ENCODE data around the gene ACOT11. TPM values are rescaled to one million over a fixed set of nuclear protein-coding genes. Genes with fewer than 3 reads are reported as not detected.

Gene ACOT11
- total RNA-seq, 1 experiment from 2014 or later: 5.0 TPM

DNA sequence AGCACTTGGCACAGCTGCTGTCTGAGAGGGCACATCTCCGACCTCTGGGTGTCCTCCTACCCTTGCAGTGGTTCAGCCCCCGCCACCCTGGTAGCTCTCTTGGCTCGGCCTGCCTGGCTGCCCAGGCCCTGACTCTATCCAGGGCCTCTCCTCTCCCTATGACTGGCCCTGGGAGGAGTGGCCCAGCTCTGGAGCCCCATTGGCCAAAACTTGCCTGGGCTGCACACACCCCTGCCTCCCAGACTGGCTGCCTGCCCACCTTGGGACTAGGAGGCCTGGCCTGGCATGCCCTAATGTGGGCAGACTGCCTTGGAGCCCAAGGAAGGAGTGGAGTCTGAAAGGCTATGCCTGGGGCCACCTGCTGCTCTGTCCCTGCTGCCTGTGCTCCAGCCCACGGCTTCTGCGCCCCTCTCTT, 33.6 kb downstream of the ACOT11 start:
- H3K4me3 ChIP-seq (ENCODE audit: insufficient read depth, low read depth, low read length): no peak overlapping the region
- no peaks in the 10 kb centered on the region for H3K27me3 ChIP-seq (ENCODE audit: control insufficient read depth, insufficient read depth, low read length)
- H3K36me3 ChIP-seq (replicated peaks; ENCODE audit: control insufficient read depth, insufficient read depth, low read length): no peaks in the 10 kb centered on the region
- peak; percentile 75 for DNase-seq

GRCh38 chr1:54582566-54583306, 34.7 kb downstream of the ACOT11 start:
- H3K4me3 ChIP-seq (ENCODE audit: insufficient read depth, low read depth, low read length): no peak overlapping the region
- H3K27me3 ChIP-seq (ENCODE audit: control insufficient read depth, insufficient read depth, low read length): no peaks in the 10 kb centered on the region
- DNase-seq: peak; percentile 85
- H3K36me3 ChIP-seq (replicated peaks; ENCODE audit: control insufficient read depth, insufficient read depth, low read length): no peaks in the 10 kb centered on the region

- DNase-seq: no peak
- no peaks in the 10 kb centered on the region for H3K27me3 ChIP-seq (ENCODE audit: control insufficient read depth, insufficient read depth, low read length)
- no peak overlapping the region for H3K4me3 ChIP-seq (ENCODE audit: insufficient read depth, low read depth, low read length)
- no peaks in the 10 kb centered on the region for H3K36me3 ChIP-seq (replicated peaks; ENCODE audit: control insufficient read depth, insufficient read depth, low read length)
Observed at GRCh38 chr1:54583307-54583686, 35.3 kb downstream of the ACOT11 start.

DNA sequence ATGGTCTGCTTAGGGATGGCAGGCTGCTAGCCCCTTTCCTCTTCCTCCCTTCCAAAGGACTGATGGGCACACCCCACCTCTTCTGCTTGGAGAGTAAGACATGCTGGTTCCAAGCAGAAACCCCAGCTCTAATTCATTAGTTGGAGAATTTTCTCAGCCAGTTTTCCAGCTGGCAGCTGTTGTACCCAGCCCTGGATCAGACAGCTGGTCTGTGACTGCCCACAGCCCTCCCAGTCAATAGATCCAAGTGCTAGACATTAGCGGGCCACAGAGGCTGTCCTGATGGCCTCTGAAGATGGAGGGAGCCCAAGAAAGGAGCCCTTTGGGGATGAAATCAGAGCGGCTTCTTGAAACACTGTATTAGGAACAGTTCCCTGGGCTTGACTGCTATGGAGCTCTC, 35.8 kb downstream of the ACOT11 start:
- no peak for DNase-seq
- no peaks in the 10 kb centered on the region for H3K36me3 ChIP-seq (replicated peaks; ENCODE audit: control insufficient read depth, insufficient read depth, low read length)

DNA sequence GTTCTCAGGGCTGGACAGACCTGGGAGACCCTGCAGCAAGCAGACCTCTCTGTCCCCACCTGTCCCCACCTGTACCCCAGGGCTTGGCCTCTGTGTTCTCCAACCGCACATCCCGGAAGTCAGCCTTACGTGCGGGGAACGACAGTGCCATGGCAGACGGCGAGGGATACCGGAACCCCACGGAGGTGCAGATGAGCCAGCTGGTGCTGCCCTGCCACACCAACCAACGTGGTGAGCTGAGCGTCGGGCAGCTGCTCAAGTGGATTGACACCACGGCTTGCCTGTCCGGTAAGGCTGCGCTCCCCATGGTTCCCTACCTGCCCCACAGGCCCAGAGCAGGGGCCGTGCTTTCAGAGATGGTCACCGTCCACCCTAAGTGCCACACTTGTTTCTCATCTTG, 36.5 kb downstream of the ACOT11 start:
- Histone ChIP-seq H3K4me3 (ENCODE audit: insufficient read depth, low read depth, low read length) (no peak overlapping the region), H3K27me3 (ENCODE audit: control insufficient read depth, insufficient read depth, low read length) (no peaks in the 10 kb centered on the region), H3K36me3 (replicated peaks; ENCODE audit: control insufficient read depth, insufficient read depth, low read length) (no peaks in the 10 kb centered on the region)
- DNase-seq: no peak

More for the DNA sequence above, 35.8 kb downstream of the ACOT11 start:
- no peaks in the 10 kb centered on the region for H3K27me3 ChIP-seq (ENCODE audit: control insufficient read depth, insufficient read depth, low read length)
- H3K4me3 ChIP-seq (ENCODE audit: insufficient read depth, low read depth, low read length): no peak overlapping the region

GRCh38 chr1:54585181-54586066, 37.4 kb downstream of the ACOT11 start:
- no peak for DNase-seq
- no peaks in the 10 kb centered on the region for H3K36me3 ChIP-seq (replicated peaks; ENCODE audit: control insufficient read depth, insufficient read depth, low read length)
- no peak overlapping the region for H3K4me3 ChIP-seq (ENCODE audit: insufficient read depth, low read depth, low read length)
- no peaks in the 10 kb centered on the region for H3K27me3 ChIP-seq (ENCODE audit: control insufficient read depth, insufficient read depth, low read length)

DNA sequence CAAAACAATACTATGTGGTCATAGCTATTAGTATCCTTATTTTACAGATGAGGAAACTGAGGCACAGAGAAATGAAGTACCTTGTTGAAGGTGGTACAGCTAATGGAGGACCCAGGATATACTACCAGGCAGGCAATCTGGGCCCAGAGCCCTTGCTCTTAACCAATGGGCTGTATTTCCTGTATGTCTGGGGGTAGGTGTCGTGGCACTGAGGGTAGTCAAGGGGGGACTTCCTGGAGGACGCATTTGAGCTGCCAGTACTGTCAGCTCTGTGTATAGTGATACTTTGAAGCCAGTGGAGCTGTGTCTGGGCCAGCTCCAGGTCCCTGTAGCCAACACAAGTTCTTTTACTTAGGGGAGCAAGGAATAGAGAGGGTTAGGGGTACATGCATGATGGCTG, 40.3 kb downstream of the ACOT11 start:
- DNase-seq: no peak
- Histone ChIP-seq H3K4me3 (ENCODE audit: insufficient read depth, low read depth, low read length) (no peak overlapping the region), H3K27me3 (ENCODE audit: control insufficient read depth, insufficient read depth, low read length) (no peaks in the 10 kb centered on the region), H3K36me3 (replicated peaks; ENCODE audit: control insufficient read depth, insufficient read depth, low read length) (no peaks in the 10 kb centered on the region)

DNA sequence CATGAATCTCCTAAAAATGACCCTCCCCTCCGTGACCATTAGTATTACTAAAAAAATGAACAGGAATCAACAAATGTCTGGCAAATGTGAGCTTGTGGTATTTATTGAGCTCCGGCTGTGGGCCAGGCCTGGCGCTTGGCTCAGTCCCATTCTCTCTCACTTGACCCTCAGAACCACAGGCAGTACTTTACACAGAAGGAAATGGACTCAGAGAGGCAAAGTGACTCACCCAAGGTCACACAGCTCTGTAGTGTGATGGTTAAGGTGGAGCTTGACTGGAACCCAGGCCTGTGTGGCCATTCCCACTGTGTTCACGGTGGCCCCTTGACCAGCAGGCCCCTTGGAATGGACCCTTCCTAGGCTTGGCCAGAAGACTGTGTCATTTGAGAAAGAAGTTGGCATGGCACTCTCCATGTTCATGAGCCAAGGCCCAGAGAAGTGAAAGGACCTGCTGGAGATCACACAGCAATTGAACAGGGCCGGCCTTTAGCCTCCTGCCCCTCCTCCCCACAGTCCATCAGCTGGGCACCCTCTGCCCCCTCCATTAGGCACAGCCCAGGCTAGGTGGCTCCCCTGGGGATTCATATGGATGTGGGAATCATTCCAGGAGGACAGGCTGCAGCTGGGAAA, 43.2 kb downstream of the ACOT11 start:
- no peaks in the 10 kb centered on the region for H3K27me3 ChIP-seq (ENCODE audit: control insufficient read depth, insufficient read depth, low read length)
- no peaks in the 10 kb centered on the region for H3K36me3 ChIP-seq (replicated peaks; ENCODE audit: control insufficient read depth, insufficient read depth, low read length)
- H3K4me3 ChIP-seq (ENCODE audit: insufficient read depth, low read depth, low read length): no peak overlapping the region
- no peak for DNase-seq

GRCh38 chr1:54593571-54594160, 45.6 kb downstream of the ACOT11 start:
- DNase-seq: no peak
- Histone ChIP-seq H3K4me3 (ENCODE audit: insufficient read depth, low read depth, low read length) (no peak overlapping the region), H3K36me3 (replicated peaks; ENCODE audit: control insufficient read depth, insufficient read depth, low read length) (no peaks in the 10 kb centered on the region)

DNA sequence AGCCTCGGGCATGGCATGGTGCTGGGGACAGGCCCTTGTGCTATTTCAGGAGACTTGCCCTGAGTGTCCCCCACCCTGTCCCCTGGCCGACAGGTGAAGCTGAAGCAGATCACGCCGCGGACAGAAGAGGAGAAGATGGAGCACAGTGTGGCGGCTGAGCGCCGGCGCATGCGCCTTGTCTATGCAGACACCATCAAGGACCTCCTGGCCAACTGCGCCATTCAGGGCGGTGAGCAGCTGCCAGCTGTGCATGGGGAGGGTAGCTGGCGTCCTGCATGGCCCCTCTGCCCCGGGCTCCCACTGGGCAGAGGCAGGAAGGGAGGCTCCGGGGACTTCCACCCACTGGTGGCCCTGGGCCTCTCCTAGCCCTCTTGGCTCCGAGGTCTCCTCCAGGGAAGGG, 46.4 kb downstream of the ACOT11 start:
- Histone ChIP-seq H3K27me3 (ENCODE audit: control insufficient read depth, insufficient read depth, low read length) (no peaks in the 10 kb centered on the region), H3K36me3 (replicated peaks; ENCODE audit: control insufficient read depth, insufficient read depth, low read length) (no peaks in the 10 kb centered on the region), H3K4me3 (ENCODE audit: insufficient read depth, low read depth, low read length) (no peak overlapping the region)
- DNase-seq: no peak

More at GRCh38 chr1:54593571-54594160, 45.6 kb downstream of the ACOT11 start:
- H3K27me3 ChIP-seq (ENCODE audit: control insufficient read depth, insufficient read depth, low read length): no peaks in the 10 kb centered on the region

DNA sequence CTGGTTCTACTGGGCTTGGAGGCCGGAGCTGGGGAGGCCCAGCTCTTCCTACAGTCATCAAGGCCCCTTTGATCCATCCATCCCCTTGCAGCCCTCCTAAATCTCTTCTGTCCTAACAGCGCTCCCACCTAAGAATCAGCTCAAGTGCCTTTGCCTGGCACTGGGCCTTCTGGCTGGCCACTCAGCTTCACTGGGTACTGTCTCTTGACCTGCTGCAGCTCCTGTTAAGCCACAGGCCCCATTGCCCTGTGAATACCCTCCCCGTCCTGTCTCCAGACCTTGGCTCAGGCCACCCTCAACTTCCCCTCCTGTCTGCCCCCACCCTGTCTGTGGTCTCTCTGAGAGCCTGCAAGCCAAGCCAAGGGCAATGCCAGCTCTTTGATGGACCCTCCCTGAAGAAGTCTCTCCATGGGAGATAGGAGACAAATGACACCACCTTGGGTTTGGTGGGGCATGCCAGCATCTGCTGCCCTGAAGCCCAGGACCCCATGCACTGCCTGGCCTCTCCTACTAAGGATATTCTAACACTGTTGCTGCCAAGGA, 48.0 kb downstream of the ACOT11 start:
- no peak for DNase-seq
- Histone ChIP-seq H3K36me3 (replicated peaks; ENCODE audit: control insufficient read depth, insufficient read depth, low read length) (no peaks in the 10 kb centered on the region), H3K27me3 (ENCODE audit: control insufficient read depth, insufficient read depth, low read length) (no peaks in the 10 kb centered on the region), H3K4me3 (ENCODE audit: insufficient read depth, low read depth, low read length) (no peak overlapping the region)

DNA sequence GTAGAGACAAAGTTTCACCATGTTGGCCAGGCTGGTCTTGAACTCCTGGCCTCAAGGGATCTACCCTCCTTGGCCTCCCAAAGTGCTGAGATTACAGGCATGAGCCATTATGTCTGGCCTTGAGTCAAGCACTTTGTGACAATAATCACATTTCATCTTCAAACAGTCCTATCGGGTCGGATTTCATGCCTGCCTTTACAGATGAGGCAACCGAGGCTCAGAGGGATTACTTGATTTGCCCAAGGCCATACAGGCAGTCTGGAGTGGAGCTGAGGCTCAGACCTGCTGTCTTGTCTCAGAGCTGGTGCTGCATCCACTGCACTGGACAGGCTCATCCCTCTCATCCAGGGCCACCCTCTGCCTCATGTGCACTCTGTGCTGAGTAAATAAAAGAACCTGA, 48.7 kb downstream of the ACOT11 start:
- no peaks in the 10 kb centered on the region for H3K27me3 ChIP-seq (ENCODE audit: control insufficient read depth, insufficient read depth, low read length)

GRCh38 chr1:54597455-54598030, 49.5 kb downstream of the ACOT11 start:
- H3K27me3 ChIP-seq (ENCODE audit: control insufficient read depth, insufficient read depth, low read length): no peaks in the 10 kb centered on the region
- no peak for DNase-seq
- no peaks in the 10 kb centered on the region for H3K36me3 ChIP-seq (replicated peaks; ENCODE audit: control insufficient read depth, insufficient read depth, low read length)
- no peak overlapping the region for H3K4me3 ChIP-seq (ENCODE audit: insufficient read depth, low read depth, low read length)

More for the DNA sequence above, 48.7 kb downstream of the ACOT11 start:
- Histone ChIP-seq H3K4me3 (ENCODE audit: insufficient read depth, low read depth, low read length) (no peak overlapping the region), H3K36me3 (replicated peaks; ENCODE audit: control insufficient read depth, insufficient read depth, low read length) (no peaks in the 10 kb centered on the region)
- no peak for DNase-seq

DNA sequence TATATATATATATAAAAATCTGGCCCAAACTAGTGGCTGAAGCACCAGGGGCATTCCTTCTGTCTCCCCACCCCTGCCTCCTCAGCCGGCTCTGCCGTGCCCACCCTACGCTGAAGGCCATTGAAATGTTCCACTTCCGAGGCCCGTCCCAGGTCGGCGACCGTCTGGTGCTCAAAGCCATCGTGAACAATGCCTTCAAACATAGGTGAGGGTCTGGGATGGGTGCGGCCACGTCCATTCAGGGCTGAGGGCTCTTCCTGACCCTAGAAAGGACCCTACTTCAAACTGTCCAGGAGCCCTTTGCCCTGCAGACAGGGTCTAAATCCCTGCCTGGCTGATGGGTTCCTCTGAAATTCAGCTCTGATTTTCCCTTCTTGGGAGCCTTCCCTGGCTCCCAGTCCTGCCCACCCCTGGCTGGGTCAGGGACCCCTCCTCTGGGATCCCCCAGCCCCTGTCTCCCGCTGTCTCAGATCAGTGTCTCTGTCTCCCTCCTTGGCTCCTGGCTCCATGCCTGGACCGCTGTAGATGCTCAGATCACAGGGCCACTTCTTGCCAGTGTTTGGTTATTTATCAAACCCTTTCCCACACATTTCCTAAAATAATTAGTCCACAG, 51.3 kb downstream of the ACOT11 start:
- no peak overlapping the region for H3K4me3 ChIP-seq (ENCODE audit: insufficient read depth, low read depth, low read length)
- no peaks in the 10 kb centered on the region for H3K27me3 ChIP-seq (ENCODE audit: control insufficient read depth, insufficient read depth, low read length)
- no peak for DNase-seq

More for the DNA sequence above, 51.3 kb downstream of the ACOT11 start:
- H3K36me3 ChIP-seq (replicated peaks; ENCODE audit: control insufficient read depth, insufficient read depth, low read length): no peaks in the 10 kb centered on the region
